Hematopoietic multipotent progenitor cell treated with erythropoietin and hydrocortisone succinate and interleukin-3 and kit ligand, for 4 days (in vitro differentiated cells): ENCODE measurements around the gene INTS2.
"Not testable (repeated sequence)": the region's sequence is repeated elsewhere in the genome, so short reads cannot be mapped to it uniquely, and the experiment has no call there.

Experiments
- DNase-seq: peaks from one replicate; pipeline ENCODE4 v3.0.0-alpha.2; 2015

INTS2 gene

GRCh38 chr17:61821655-61822054, 106.1 kb downstream of the INTS2 start:
- no peak for DNase-seq

GRCh38 chr17:61819265-61819664, 108.5 kb downstream of the INTS2 start:
- not testable (repeated sequence) for DNase-seq

DNA sequence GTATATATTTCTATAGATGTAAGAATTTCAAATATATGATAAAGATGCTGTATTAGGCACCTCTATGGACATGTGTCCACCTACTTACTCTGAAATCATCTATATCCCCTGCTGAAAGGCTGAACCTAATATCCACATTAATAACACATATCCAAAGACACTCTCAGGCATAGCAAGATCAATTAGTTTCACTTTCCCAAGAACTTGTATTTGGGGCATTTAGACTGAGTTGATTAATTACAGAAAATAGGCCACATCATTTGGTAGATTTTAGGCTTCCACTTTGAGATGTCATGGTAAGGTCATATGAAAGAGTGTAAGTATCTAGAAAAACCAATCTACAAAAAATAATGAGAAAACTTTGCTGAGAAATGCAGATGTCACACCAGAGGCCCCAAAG, 109.6 kb downstream of the INTS2 start:
- no peak for DNase-seq

- DNase-seq: no peak
These were observed 110.3 kb downstream of the INTS2 start for GRCh38 chr17:61817452-61817851.

- DNase-seq: peak; percentile 82
These were observed 111.2 kb downstream of the INTS2 start for GRCh38 chr17:61816538-61816937.

DNA sequence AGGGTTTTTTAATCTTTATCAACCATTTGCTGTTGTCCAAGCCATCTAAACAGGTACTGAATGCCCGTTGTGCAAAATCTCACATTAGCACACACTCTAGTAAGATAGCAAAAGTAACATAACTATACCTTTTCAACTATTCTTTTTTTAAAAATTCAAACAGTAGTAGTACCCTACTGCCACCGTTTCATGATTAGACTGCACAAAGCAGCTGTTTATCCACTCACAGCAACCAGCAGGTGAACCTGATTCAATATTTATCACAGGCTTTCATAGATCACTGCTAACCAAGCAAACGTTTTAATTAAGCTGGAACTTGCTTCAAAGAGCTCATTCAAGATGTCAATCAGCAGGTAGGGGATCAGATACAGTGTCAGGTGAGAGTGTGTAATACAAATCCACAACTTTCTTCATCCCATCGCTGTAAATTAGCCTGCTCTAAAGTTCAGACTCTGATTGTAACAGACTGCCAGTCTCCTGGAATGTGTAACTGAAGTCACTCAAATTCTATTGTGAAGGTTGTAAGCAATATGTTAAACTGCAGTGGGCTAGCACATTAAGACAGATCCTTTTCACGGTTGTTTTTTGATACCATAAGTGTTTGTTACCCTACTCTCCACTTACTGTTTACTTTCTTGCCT, 111.8 kb downstream of the INTS2 start:
- DNase-seq: no peak
